HepG2 (cell line): ENCODE measurements around the gene AP1M2. TPM values are rescaled to one million over a fixed set of nuclear protein-coding genes. Genes with fewer than 3 reads are reported as not detected.

Experiments used
- ELF4 ChIP-seq: sonication (generic); formaldehyde crosslinking; IDR thresholded peaks from 2 replicates; pipeline ENCODE4 v1.5.0; 2020; ENCODE audit warnings: missing genetic modification reagents, mild to moderate bottlenecking, moderate library complexity, borderline replicate concordance
- IKZF1 ChIP-seq: fragments of 450-650 bp; IDR thresholded peaks from 2 replicates; pipeline ENCODE4 v1.7.1; 2016
- KDM1A ChIP-seq: IDR thresholded peaks from 2 replicates; pipeline ENCODE4 v1.6.1; 2016; ENCODE audit warnings: missing compliant biosample characterization
- MAFK ChIP-seq, 2 experiments: IDR thresholded peaks in 1 of 2; conservative IDR thresholded peaks in 1 of 2; 2 replicates each; pipeline ENCODE4 v1.6.1; 2011; ENCODE audit warnings: improper control_type of control experiment in 2 of 2, low read length in 2 of 2
- MTA3 ChIP-seq: sonication (generic); formaldehyde crosslinking; IDR thresholded peaks from 2 replicates; pipeline ENCODE4 v1.4.0; 2020; ENCODE audit warnings: missing genetic modification reagents
- NBN ChIP-seq: fragments of 450-650 bp; conservative IDR thresholded peaks from 2 replicates; pipeline ENCODE4 v1.6.1; 2017
- NFYB ChIP-seq: sonication (generic); formaldehyde crosslinking; IDR thresholded peaks from 2 replicates; pipeline ENCODE4 v1.4.0; 2020; ENCODE audit warnings: missing genetic modification reagents
- PLRG1 ChIP-seq: fragments of 450-650 bp; conservative IDR thresholded peaks from 2 replicates; pipeline ENCODE4 v1.6.1; 2016
- PRMT3 ChIP-seq: sonication (generic); formaldehyde crosslinking; IDR thresholded peaks from 2 replicates; pipeline ENCODE4 v1.8.1; 2022; ENCODE audit warnings: low read depth, mild to moderate bottlenecking, moderate library complexity, missing genetic modification reagents, borderline replicate concordance
- SP2 ChIP-seq: sonication (generic); formaldehyde crosslinking; IDR thresholded peaks from 2 replicates; pipeline ENCODE4 v1.5.1; 2020; ENCODE audit warnings: mild to moderate bottlenecking, missing genetic modification reagents
- ZMYM2 ChIP-seq: sonication (generic); formaldehyde crosslinking; IDR thresholded peaks from 2 replicates; pipeline ENCODE4 v1.8.0; 2022; ENCODE audit warnings: mild to moderate bottlenecking, missing genetic modification reagents
- ZNF224 ChIP-seq: sonication (generic); formaldehyde crosslinking; IDR thresholded peaks from 2 replicates; pipeline ENCODE4 v1.5.0; 2020; ENCODE audit warnings: mild to moderate bottlenecking, missing genetic modification reagents
- ZNF501 ChIP-seq: sonication (generic); formaldehyde crosslinking; IDR thresholded peaks from 2 replicates; pipeline ENCODE4 v1.5.1; 2020; ENCODE audit warnings: mild to moderate bottlenecking, moderate library complexity, missing genetic modification reagents
- ZNF629 ChIP-seq: sonication (generic); formaldehyde crosslinking; conservative IDR thresholded peaks from 2 replicates; pipeline ENCODE4 v1.5.0; 2020; ENCODE audit warnings: missing genetic modification reagents
- ZNF773 ChIP-seq: sonication (generic); formaldehyde crosslinking; IDR thresholded peaks from 2 replicates; pipeline ENCODE4 v1.4.0; 2020; ENCODE audit warnings: missing genetic modification reagents, borderline replicate concordance
- ZSCAN30 ChIP-seq: sonication (generic); formaldehyde crosslinking; IDR thresholded peaks from 2 replicates; pipeline ENCODE4 v1.5.0; 2020; ENCODE audit warnings: mild to moderate bottlenecking, missing genetic modification reagents
- polyA plus RNA-seq, 8 experiments: library from polyadenylated mRNA; depleted of rRNA in 3 of 8; stranded (reverse) in 7 of 8; unstranded in 1 of 8; fragments of >200 nt; fragmentation: Illumina TruSeq in 4 of 8; extraction: Trizol in 4 of 8; gene quantifications; 2 replicates each; pipeline versions ENCODE4 v1.2.1 to v1.2.3, GENCODE V29; 2011 to 2016; ENCODE audit warnings: low read depth in 4 of 8, missing spikeins in 1 of 8, mixed read lengths in 1 of 8; ENCODE audit not compliant: insufficient read depth in 1 of 8
- total RNA-seq, 5 experiments: library from RNA; depleted of rRNA; stranded (reverse); fragments of >200 nt; fragmentation: Illumina TruSeq; extraction: Trizol; gene quantifications; 2 replicates each; pipeline ENCODE4 v1.2.3, GENCODE V29; 2016; ENCODE audit warnings: low read depth in 1 of 5
- TF ChIP-seq, protein P1 (sequence below): sonication (generic); formaldehyde crosslinking; IDR thresholded peaks from 2 replicates; pipeline ENCODE4 v1.9.0; 2022; ENCODE audit warnings: low read depth, missing genetic modification reagents
- TF ChIP-seq, protein P2 (sequence below): sonication (generic); formaldehyde crosslinking; IDR thresholded peaks from 2 replicates; pipeline ENCODE4 v1.4.0; 2020; ENCODE audit warnings: missing genetic modification reagents
- TF ChIP-seq, protein P3 (sequence below), 2 experiments: sonication (generic) in 1 of 2; formaldehyde crosslinking in 1 of 2; IDR thresholded peaks; 2 replicates each; pipeline versions ENCODE4 v1.4.0 to v1.6.1; 2016 to 2020; ENCODE audit warnings: borderline replicate concordance in 1 of 2, low read depth in 1 of 2, mild to moderate bottlenecking in 1 of 2, missing genetic modification reagents in 1 of 2
- TF ChIP-seq, protein P4 (sequence below): sonication (generic); formaldehyde crosslinking; IDR thresholded peaks from 2 replicates; pipeline ENCODE4 v1.4.0; 2020; ENCODE audit warnings: missing genetic modification reagents; ENCODE audit errors: not compliant biosample characterization
- TF ChIP-seq, protein P5 (sequence below): sonication (generic); formaldehyde crosslinking; IDR thresholded peaks from 2 replicates; pipeline ENCODE4 v1.5.0; 2020; ENCODE audit warnings: mild to moderate bottlenecking, missing genetic modification reagents

The AP1M2 gene
- total and polyA plus RNA-seq, 2 of the 13 experiments (the other 11 are each of a cell fraction or from before 2014, with no cell fraction given) = 6.3 to 76.8 TPM

DNA sequence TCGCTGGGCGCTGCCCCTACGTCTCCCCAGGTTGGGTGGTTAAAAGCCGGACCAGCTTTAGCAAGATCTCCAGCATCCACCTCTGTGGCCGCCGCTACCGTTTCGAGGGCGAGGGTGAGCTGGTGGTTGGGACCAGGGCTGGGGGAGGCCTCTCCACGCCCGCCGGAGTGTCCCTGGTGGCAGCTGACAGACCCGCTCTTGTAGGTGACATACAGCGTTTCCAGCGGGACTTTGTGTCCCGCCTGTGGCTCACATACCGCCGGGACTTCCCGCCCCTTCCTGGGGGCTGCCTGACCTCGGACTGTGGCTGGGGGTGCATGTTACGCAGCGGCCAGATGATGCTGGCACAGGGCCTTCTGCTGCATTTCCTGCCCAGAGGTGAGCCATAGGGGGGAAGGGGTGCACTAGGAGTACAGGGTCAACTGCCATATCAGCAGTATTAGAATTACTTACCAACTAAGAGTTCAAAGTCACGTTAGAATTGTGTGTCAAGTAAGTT, 42.3 kb downstream of the AP1M2 start (continued):
- TF ChIP-seq, protein P1, sequence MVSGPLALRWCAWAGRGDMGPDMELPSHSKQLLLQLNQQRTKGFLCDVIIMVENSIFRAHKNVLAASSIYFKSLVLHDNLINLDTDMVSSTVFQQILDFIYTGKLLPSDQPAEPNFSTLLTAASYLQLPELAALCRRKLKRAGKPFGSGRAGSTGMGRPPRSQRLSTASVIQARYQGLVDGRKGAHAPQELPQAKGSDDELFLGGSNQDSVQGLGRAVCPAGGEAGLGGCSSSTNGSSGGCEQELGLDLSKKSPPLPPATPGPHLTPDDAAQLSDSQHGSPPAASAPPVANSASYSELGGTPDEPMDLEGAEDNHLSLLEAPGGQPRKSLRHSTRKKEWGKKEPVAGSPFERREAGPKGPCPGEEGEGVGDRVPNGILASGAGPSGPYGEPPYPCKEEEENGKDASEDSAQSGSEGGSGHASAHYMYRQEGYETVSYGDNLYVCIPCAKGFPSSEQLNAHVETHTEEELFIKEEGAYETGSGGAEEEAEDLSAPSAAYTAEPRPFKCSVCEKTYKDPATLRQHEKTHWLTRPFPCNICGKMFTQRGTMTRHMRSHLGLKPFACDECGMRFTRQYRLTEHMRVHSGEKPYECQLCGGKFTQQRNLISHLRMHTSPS (CRISPR knock-in tag) = no peak
- TF ChIP-seq ZSCAN30 (no peak), SP2 (CRISPR knock-in tag) (no peak), ZNF773 (CRISPR knock-in tag) (no peak), KDM1A (CRISPR knock-in tag) (no peak), MTA3 (CRISPR knock-in tag) (no peak), PRMT3 (no peak), NFYB (no peak), ELF4 (CRISPR knock-in tag) (no peak), ZNF224 (CRISPR knock-in tag) (no peak), ZNF501 (CRISPR knock-in tag) (no peak), PLRG1 (no peak), NBN (no peak), ZMYM2 (CRISPR knock-in tag) (no peak), IKZF1 (no peak), MAFK (conservative IDR thresholded peaks at IDR 0.05 in 1 of 2, IDR thresholded peaks at IDR 0.05 in 1 of 2; ENCODE audit: low read length in 2 of 2) (peak; percentile 48 to 61; a peak in 3 of 4 replicates), ZNF629 (CRISPR knock-in tag) (peak; percentile 83)
- TF ChIP-seq, protein P2, sequence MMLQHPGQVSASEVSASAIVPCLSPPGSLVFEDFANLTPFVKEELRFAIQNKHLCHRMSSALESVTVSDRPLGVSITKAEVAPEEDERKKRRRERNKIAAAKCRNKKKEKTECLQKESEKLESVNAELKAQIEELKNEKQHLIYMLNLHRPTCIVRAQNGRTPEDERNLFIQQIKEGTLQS (CRISPR knock-in tag) = no peak
- TF ChIP-seq, protein P3, sequence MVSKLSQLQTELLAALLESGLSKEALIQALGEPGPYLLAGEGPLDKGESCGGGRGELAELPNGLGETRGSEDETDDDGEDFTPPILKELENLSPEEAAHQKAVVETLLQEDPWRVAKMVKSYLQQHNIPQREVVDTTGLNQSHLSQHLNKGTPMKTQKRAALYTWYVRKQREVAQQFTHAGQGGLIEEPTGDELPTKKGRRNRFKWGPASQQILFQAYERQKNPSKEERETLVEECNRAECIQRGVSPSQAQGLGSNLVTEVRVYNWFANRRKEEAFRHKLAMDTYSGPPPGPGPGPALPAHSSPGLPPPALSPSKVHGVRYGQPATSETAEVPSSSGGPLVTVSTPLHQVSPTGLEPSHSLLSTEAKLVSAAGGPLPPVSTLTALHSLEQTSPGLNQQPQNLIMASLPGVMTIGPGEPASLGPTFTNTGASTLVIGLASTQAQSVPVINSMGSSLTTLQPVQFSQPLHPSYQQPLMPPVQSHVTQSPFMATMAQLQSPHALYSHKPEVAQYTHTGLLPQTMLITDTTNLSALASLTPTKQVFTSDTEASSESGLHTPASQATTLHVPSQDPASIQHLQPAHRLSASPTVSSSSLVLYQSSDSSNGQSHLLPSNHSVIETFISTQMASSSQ (IDR thresholded peaks at IDR 0.05; ENCODE audit: low read depth) = no peak
- TF ChIP-seq, protein P3 (CRISPR knock-in tag; IDR thresholded peaks at IDR 0.05; ENCODE audit: borderline replicate concordance) = no peak
- TF ChIP-seq, protein P4, sequence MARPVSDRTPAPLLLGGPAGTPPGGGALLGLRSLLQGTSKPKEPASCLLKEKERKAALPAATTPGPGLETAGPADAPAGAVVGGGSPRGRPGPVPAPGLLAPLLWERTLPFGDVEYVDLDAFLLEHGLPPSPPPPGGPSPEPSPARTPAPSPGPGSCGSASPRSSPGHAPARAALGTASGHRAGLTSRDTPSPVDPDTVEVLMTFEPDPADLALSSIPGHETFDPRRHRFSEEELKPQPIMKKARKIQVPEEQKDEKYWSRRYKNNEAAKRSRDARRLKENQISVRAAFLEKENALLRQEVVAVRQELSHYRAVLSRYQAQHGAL (CRISPR knock-in tag) = no peak
- TF ChIP-seq, protein P5, sequence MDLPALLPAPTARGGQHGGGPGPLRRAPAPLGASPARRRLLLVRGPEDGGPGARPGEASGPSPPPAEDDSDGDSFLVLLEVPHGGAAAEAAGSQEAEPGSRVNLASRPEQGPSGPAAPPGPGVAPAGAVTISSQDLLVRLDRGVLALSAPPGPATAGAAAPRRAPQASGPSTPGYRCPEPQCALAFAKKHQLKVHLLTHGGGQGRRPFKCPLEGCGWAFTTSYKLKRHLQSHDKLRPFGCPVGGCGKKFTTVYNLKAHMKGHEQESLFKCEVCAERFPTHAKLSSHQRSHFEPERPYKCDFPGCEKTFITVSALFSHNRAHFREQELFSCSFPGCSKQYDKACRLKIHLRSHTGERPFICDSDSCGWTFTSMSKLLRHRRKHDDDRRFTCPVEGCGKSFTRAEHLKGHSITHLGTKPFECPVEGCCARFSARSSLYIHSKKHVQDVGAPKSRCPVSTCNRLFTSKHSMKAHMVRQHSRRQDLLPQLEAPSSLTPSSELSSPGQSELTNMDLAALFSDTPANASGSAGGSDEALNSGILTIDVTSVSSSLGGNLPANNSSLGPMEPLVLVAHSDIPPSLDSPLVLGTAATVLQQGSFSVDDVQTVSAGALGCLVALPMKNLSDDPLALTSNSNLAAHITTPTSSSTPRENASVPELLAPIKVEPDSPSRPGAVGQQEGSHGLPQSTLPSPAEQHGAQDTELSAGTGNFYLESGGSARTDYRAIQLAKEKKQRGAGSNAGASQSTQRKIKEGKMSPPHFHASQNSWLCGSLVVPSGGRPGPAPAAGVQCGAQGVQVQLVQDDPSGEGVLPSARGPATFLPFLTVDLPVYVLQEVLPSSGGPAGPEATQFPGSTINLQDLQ (CRISPR knock-in tag) = no peak
